SK-N-SH treated with all-trans-retinoic acid at 6 μM for 48 hours (cell line): ENCODE results near the gene ZNF362.

ENCODE experiments used
- ATAC-seq: fragments of 200-7000 bp; cut with Tn5 transposase; 3 replicates; pipeline ENCODE4 v1.9.1; 2020; ENCODE audit warnings: mild to moderate bottlenecking, moderate library complexity
- ARNTL ChIP-seq: fragments of 450-650 bp; formaldehyde crosslinking; IDR thresholded peaks from 2 replicates; pipeline ENCODE4 v1.5.0; 2020; ENCODE audit warnings: low read depth, mild to moderate bottlenecking, moderate library complexity, borderline replicate concordance
- BACH2 ChIP-seq: fragments of 250-450 bp; sonication (Bioruptor Pico); IDR thresholded peaks from 2 replicates; pipeline ENCODE4 v1.9.0; 2021; ENCODE audit warnings: mild to moderate bottlenecking, borderline replicate concordance
- CSDC2 ChIP-seq: fragments of 250-450 bp; sonication (Bioruptor Pico); IDR thresholded peaks from 2 replicates; pipeline ENCODE4 v1.5.0; 2020; ENCODE audit warnings: mild to moderate bottlenecking, moderate library complexity
- ESRRG ChIP-seq: fragments of 250-450 bp; sonication (Bioruptor Pico); IDR thresholded peaks from 2 replicates; pipeline ENCODE4 v1.6.1; 2021; ENCODE audit warnings: mild to moderate bottlenecking
- GLIS3 ChIP-seq: fragments of 250-450 bp; sonication (Bioruptor Pico); IDR thresholded peaks from 2 replicates; pipeline ENCODE4 v1.5.0; 2020; ENCODE audit warnings: mild to moderate bottlenecking, moderate library complexity
- ISL1 ChIP-seq: fragments of 250-450 bp; sonication (Bioruptor Pico); IDR thresholded peaks from 2 replicates; pipeline ENCODE4 v2.1.2; 2022; ENCODE audit warnings: mild to moderate bottlenecking, moderate library complexity
- OSR1 ChIP-seq: fragments of 250-450 bp; sonication (Bioruptor Pico); IDR thresholded peaks from 2 replicates; pipeline ENCODE4 v1.8.0; 2022; ENCODE audit warnings: moderate library complexity, mild to moderate bottlenecking, inconsistent platforms
- PPARA ChIP-seq: fragments of 250-450 bp; sonication (Bioruptor Pico); IDR thresholded peaks from 2 replicates; pipeline ENCODE4 v1.5.0; 2020; ENCODE audit warnings: mild to moderate bottlenecking, borderline replicate concordance
- RARB ChIP-seq: fragments of 250-450 bp; sonication (Bioruptor Pico); IDR thresholded peaks from 2 replicates; pipeline ENCODE4 v1.8.0; 2021; ENCODE audit warnings: mild to moderate bottlenecking, moderate library complexity
- SNAI2 ChIP-seq: fragments of 250-450 bp; sonication (Bioruptor Pico); IDR thresholded peaks from 2 replicates; pipeline ENCODE4 v1.5.0; 2020; ENCODE audit warnings: mild to moderate bottlenecking, moderate library complexity
- TCF4 ChIP-seq: fragments of 250-450 bp; sonication (Bioruptor Pico); IDR thresholded peaks from 2 replicates; pipeline ENCODE4 v1.8.0; 2021; ENCODE audit warnings: mild to moderate bottlenecking, moderate library complexity, borderline replicate concordance
- TOX ChIP-seq: fragments of 250-450 bp; sonication (Bioruptor Pico); IDR thresholded peaks from 2 replicates; pipeline ENCODE4 v1.8.0; 2021; ENCODE audit warnings: mild to moderate bottlenecking, moderate library complexity, borderline replicate concordance
- ZC3H10 ChIP-seq: fragments of 250-450 bp; sonication (Bioruptor Pico); IDR thresholded peaks from 2 replicates; pipeline ENCODE4 v1.5.1; 2021; ENCODE audit warnings: mild to moderate bottlenecking, moderate library complexity
- ZFP30 ChIP-seq: fragments of 450-650 bp; formaldehyde crosslinking; IDR thresholded peaks from 2 replicates; pipeline ENCODE4 v1.5.0; 2022; ENCODE audit warnings: mild to moderate bottlenecking, moderate library complexity
- ZNF70 ChIP-seq: fragments of 450-650 bp; formaldehyde crosslinking; IDR thresholded peaks from 2 replicates; pipeline ENCODE4 v1.5.0; 2020; ENCODE audit warnings: mild to moderate bottlenecking, moderate library complexity
- ZNF8 ChIP-seq: fragments of 450-650 bp; formaldehyde crosslinking; IDR thresholded peaks from 2 replicates; pipeline ENCODE4 v1.5.0; 2020; ENCODE audit warnings: mild to moderate bottlenecking, moderate library complexity
- TF ChIP-seq, protein P1 (sequence below): fragments of 250-450 bp; sonication (Bioruptor Pico); IDR thresholded peaks from 2 replicates; pipeline ENCODE4 v1.8.0; 2021; ENCODE audit warnings: low read depth, mild to moderate bottlenecking, moderate library complexity, borderline replicate concordance
- TF ChIP-seq, protein P2 (sequence below): fragments of 250-450 bp; sonication (Bioruptor Pico); IDR thresholded peaks from 2 replicates; pipeline ENCODE4 v1.5.0; 2020; ENCODE audit warnings: mild to moderate bottlenecking, moderate library complexity
- TF ChIP-seq, protein P3 (sequence below): fragments of 250-450 bp; sonication (Bioruptor Pico); IDR thresholded peaks from 2 replicates; pipeline ENCODE4 v1.8.0; 2020; ENCODE audit warnings: mild to moderate bottlenecking, moderate library complexity, borderline replicate concordance

The ZNF362 gene

DNA sequence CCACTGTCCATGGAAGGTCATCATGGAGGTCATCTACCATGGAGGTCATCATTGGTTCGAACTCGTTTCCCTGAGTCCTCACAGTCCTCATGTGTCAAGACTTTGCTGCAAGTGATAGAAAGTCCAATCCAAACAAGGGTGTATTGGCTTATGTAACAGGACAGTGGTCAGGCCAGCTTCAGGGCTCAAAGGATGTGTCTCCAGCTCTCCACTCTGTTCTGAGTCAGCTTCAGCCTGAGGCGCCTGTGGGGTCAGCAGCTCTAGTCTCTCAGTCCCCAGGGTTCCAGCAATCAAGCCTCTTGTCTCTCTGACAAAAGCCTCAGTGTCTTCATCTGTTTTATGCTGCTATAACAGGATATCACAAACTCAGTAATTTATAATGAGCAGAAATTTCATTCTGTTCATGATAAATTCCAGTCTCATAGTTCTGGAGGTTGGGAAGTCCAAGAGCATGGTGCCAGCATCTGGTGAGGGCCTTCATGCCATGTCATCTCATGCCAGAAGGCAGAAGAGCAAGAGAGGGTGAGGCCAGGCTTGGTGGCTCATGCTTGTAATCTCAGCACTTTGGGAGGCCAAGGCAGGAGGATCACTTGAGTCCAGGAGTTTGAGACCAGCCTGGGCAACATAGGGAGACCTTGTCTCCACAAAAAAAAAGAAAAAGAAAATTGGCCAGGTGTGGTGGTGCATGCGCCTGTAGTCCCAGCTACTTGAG is 45.1 kb downstream of the ZNF362 start:
- ATAC-seq, result no peak
- TF ChIP-seq ZC3H10 (no peak), GLIS3 (CRISPR knock-in tag) (no peak), ISL1 (CRISPR knock-in tag) (no peak), ZNF70 (no peak), TCF4 (no peak)
- TF ChIP-seq, protein P1, sequence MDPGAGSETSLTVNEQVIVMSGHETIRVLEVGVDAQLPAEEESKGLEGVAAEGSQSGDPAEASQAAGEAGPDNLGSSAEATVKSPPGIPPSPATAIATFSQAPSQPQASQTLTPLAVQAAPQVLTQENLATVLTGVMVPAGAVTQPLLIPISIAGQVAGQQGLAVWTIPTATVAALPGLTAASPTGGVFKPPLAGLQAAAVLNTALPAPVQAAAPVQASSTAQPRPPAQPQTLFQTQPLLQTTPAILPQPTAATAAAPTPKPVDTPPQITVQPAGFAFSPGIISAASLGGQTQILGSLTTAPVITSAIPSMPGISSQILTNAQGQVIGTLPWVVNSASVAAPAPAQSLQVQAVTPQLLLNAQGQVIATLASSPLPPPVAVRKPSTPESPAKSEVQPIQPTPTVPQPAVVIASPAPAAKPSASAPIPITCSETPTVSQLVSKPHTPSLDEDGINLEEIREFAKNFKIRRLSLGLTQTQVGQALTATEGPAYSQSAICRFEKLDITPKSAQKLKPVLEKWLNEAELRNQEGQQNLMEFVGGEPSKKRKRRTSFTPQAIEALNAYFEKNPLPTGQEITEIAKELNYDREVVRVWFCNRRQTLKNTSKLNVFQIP (CRISPR knock-in tag), result no peak

DNA sequence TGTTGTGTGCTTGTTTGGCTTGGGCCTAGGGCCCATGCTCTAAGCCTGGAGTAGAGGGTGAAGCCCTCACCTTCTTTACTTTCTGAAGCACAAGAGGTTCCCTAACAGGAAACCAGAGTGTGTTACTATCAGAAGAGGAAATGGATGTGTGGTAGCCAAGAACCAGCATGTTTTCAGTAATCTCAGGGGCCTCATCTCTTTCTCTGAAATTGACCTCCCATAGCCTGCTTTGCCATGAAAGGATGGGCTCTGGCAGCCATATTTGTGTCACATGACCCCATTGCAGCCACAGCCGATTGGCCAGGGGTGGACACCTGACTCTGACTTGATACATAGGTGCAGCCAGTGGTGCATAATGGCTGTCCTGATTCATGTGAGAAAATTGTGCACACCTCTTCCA is 46.0 kb downstream of the ZNF362 start:
- no peak for ATAC-seq
- no peak for TF ChIP-seq GLIS3 (CRISPR knock-in tag)
- TF ChIP-seq, protein P2, sequence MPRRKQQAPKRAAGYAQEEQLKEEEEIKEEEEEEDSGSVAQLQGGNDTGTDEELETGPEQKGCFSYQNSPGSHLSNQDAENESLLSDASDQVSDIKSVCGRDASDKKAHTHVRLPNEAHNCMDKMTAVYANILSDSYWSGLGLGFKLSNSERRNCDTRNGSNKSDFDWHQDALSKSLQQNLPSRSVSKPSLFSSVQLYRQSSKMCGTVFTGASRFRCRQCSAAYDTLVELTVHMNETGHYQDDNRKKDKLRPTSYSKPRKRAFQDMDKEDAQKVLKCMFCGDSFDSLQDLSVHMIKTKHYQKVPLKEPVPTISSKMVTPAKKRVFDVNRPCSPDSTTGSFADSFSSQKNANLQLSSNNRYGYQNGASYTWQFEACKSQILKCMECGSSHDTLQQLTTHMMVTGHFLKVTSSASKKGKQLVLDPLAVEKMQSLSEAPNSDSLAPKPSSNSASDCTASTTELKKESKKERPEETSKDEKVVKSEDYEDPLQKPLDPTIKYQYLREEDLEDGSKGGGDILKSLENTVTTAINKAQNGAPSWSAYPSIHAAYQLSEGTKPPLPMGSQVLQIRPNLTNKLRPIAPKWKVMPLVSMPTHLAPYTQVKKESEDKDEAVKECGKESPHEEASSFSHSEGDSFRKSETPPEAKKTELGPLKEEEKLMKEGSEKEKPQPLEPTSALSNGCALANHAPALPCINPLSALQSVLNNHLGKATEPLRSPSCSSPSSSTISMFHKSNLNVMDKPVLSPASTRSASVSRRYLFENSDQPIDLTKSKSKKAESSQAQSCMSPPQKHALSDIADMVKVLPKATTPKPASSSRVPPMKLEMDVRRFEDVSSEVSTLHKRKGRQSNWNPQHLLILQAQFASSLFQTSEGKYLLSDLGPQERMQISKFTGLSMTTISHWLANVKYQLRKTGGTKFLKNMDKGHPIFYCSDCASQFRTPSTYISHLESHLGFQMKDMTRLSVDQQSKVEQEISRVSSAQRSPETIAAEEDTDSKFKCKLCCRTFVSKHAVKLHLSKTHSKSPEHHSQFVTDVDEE (CRISPR knock-in tag), result no peak
- TF ChIP-seq SNAI2 (CRISPR knock-in tag), result no peak
- TF ChIP-seq ISL1 (CRISPR knock-in tag), result no peak

DNA sequence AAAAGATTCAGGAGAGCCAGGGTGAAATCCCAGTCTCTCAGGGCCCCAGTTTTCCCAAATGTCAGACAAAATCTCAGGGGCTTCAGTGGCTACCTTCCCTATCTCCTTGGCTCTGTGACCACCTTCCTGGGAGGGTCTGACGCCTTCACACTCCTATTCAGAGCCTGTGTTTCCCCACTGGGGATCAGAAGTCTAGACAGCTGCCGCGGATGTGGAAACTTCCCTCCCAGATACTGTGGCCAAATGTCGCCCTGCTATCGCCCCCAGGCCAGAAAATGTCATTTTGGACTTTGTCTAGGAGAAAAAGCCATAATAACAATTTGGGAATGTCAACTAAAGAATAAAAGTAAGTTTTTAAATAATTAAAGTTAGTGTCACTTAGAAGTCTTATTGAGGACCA is 48.7 kb downstream of the ZNF362 start:
- TF ChIP-seq TOX, result no peak
- TF ChIP-seq ZFP30, result no peak
- TF ChIP-seq OSR1, result no peak
- no peak for TF ChIP-seq ZC3H10
- TF ChIP-seq, protein P3, sequence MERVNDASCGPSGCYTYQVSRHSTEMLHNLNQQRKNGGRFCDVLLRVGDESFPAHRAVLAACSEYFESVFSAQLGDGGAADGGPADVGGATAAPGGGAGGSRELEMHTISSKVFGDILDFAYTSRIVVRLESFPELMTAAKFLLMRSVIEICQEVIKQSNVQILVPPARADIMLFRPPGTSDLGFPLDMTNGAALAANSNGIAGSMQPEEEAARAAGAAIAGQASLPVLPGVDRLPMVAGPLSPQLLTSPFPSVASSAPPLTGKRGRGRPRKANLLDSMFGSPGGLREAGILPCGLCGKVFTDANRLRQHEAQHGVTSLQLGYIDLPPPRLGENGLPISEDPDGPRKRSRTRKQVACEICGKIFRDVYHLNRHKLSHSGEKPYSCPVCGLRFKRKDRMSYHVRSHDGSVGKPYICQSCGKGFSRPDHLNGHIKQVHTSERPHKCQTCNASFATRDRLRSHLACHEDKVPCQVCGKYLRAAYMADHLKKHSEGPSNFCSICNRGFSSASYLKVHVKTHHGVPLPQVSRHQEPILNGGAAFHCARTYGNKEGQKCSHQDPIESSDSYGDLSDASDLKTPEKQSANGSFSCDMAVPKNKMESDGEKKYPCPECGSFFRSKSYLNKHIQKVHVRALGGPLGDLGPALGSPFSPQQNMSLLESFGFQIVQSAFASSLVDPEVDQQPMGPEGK, result no peak
- TF ChIP-seq ESRRG (CRISPR knock-in tag), result no peak
- TF ChIP-seq RARB, result no peak
- TF ChIP-seq BACH2 (CRISPR knock-in tag), result no peak
- TF ChIP-seq, protein P2 (CRISPR knock-in tag), result no peak
- no peak for TF ChIP-seq CSDC2 (CRISPR knock-in tag)
- TF ChIP-seq ARNTL (CRISPR knock-in tag), result no peak
- TF ChIP-seq, protein P1 (CRISPR knock-in tag), result no peak
- TF ChIP-seq ZNF70, result no peak
- TF ChIP-seq GLIS3 (CRISPR knock-in tag), result no peak
- no peak for TF ChIP-seq PPARA
- TF ChIP-seq TCF4, result no peak
- no peak for TF ChIP-seq ZNF8
- TF ChIP-seq ISL1 (CRISPR knock-in tag), result no peak
- TF ChIP-seq, all 23 proteins: peak for 0
- ATAC-seq, result no peak
